SK-N-SH (cell line): ENCODE measurements around the gene MAD1L1. TPM values are rescaled to one million over a fixed set of nuclear protein-coding genes. Genes with fewer than 3 reads are reported as not detected.
A peak's percentile ranks its signal among the peaks of the same experiment; 100 is the strongest.

ENCODE experiments used
- CTCF ChIA-PET: fragments of 300-600, 350-600 bp; formaldehyde crosslinking; extraction: SDS; loops from one replicate; lab custom pipeline; 2021; lab: Yijun Ruan, JAX
- POLR2A ChIA-PET: fragments of 350-600 bp; sonication (Branson Sonifier 250); formaldehyde crosslinking; extraction: SDS; loops from one replicate; lab custom pipeline; 2020; ENCODE audit warnings: antibody characterized with exemption, inconsistent platforms; lab: Yijun Ruan, JAX
- DNase-seq: peaks from one replicate; pipeline ENCODE4 v3.0.0; 2012
- H2AFZ ChIP-seq: fragments of 200-600 bp; sonication (generic); 2 replicates; pipeline ENCODE4 v1.8.1; 2016; ENCODE audit warnings: antibody characterized with exemption, mild to moderate bottlenecking, low read depth
- H3F3A ChIP-seq: fragments of 200-600 bp; sonication (generic); replicated peaks from 2 replicates; pipeline ENCODE3; 2016; ENCODE audit warnings: antibody characterized with exemption, mild to moderate bottlenecking; ENCODE audit not compliant: insufficient read depth
- H3K27ac ChIP-seq, 2 experiments: fragments of 200-500 bp in 1 of 2; fragments of 200-600 bp in 1 of 2; sonication (Bioruptor generic) in 1 of 2; sonication (generic), shearing (Covaris generic) in 1 of 2; 2 replicates each; pipeline versions ENCODE4 v1.5.1 to v1.6.1; 2014 to 2016; ENCODE audit warnings: low read depth in 2 of 2, inconsistent platforms in 1 of 2, low read length in 1 of 2, mild to moderate bottlenecking in 1 of 2, mixed read lengths in 1 of 2
- H3K27me3 ChIP-seq: fragments of 200-600 bp; sonication (generic), shearing (Covaris generic); 2 replicates; pipeline ENCODE4 v1.6.1; 2016; ENCODE audit warnings: mixed run types; ENCODE audit not compliant: insufficient read depth
- H3K36me3 ChIP-seq, 2 experiments: fragments of 200-500 bp in 1 of 2; fragments of 200-600 bp in 1 of 2; sonication (Bioruptor generic) in 1 of 2; sonication (generic) in 1 of 2; replicated peaks in 1 of 2; 2 replicates each; pipeline versions ENCODE3 to v1.5.1; 2014 to 2016; ENCODE audit warnings: low read length in 1 of 2, mild to moderate bottlenecking in 1 of 2; ENCODE audit not compliant: insufficient read depth in 2 of 2, control insufficient read depth in 1 of 2
- H3K4me1 ChIP-seq, 2 experiments: fragments of 200-500 bp in 1 of 2; fragments of 200-600 bp in 1 of 2; sonication (Bioruptor generic) in 1 of 2; sonication (generic), shearing (Covaris generic) in 1 of 2; 2 replicates each; pipeline versions ENCODE4 v1.5.1 to v1.6.1; 2014 to 2016; ENCODE audit warnings: low read depth in 1 of 2, low read length in 1 of 2, mixed run types in 1 of 2; ENCODE audit not compliant: insufficient read depth in 2 of 2, control insufficient read depth in 1 of 2
- H3K4me2 ChIP-seq: fragments of 200-600 bp; sonication (generic), shearing (Covaris generic); 2 replicates; pipeline ENCODE4 v1.6.1; 2017; ENCODE audit warnings: mixed run types
- H3K4me3 ChIP-seq, 2 experiments: fragments of 200-500 bp in 1 of 2; fragments of 200-600 bp in 1 of 2; sonication (Bioruptor generic) in 1 of 2; sonication (generic), shearing (Covaris generic) in 1 of 2; 2 replicates each; pipeline versions ENCODE4 v1.5.1 to v1.8.1; 2014 to 2016; ENCODE audit warnings: low read depth in 2 of 2, inconsistent platforms in 1 of 2, low read length in 1 of 2, mild to moderate bottlenecking in 1 of 2, mixed read lengths in 1 of 2, moderate library complexity in 1 of 2
- H3K79me2 ChIP-seq: fragments of 200-600 bp; sonication (generic); 2 replicates; pipeline ENCODE4 v1.8.1; 2017; ENCODE audit warnings: mild to moderate bottlenecking; ENCODE audit not compliant: insufficient read depth
- H3K9ac ChIP-seq: fragments of 200-600 bp; sonication (generic); 2 replicates; pipeline ENCODE4 v1.6.1; 2017; ENCODE audit warnings: mixed run types
- H3K9me2 ChIP-seq: fragments of 200-600 bp; sonication (generic); 2 replicates; pipeline ENCODE4 v1.6.1; 2017; ENCODE audit warnings: mixed run types
- H3K9me3 ChIP-seq: fragments of 200-600 bp; sonication (generic); 2 replicates; pipeline ENCODE4 v1.6.1; 2017; ENCODE audit warnings: mixed run types, mild to moderate bottlenecking, moderate library complexity
- H4K20me1 ChIP-seq: fragments of 200-600 bp; sonication (generic); 2 replicates; pipeline ENCODE4 v1.6.1; 2017; ENCODE audit warnings: mild to moderate bottlenecking, mixed run types; ENCODE audit not compliant: insufficient read depth
- ELF1 ChIP-seq: IDR thresholded peaks from 2 replicates; pipeline ENCODE4 v1.4.0; 2012
- FOXJ3 ChIP-seq: sonication (generic); formaldehyde crosslinking; IDR thresholded peaks from 2 replicates; pipeline ENCODE4 v1.5.1; 2020; ENCODE audit warnings: mild to moderate bottlenecking, missing genetic modification reagents
- GATA2 ChIP-seq: sonication (generic); formaldehyde crosslinking; IDR thresholded peaks from 2 replicates; pipeline ENCODE4 v1.5.0; 2020; ENCODE audit warnings: mild to moderate bottlenecking, missing genetic modification reagents
- JUND ChIP-seq: IDR thresholded peaks from 2 replicates; pipeline ENCODE4 v1.4.0; 2012
- MEF2A ChIP-seq: IDR thresholded peaks from 2 replicates; pipeline ENCODE4 v1.4.0; 2012; ENCODE audit warnings: low read depth, borderline replicate concordance
- NFIC ChIP-seq: IDR thresholded peaks from 2 replicates; pipeline ENCODE4 v1.4.0; 2012; ENCODE audit warnings: borderline replicate concordance
- RAD21 ChIP-seq: IDR thresholded peaks from 2 replicates; pipeline ENCODE4 v1.6.1; 2012; ENCODE audit warnings: mild to moderate bottlenecking, low read length
- RCOR1 ChIP-seq: fragments of 150-350 bp; IDR thresholded peaks from 2 replicates; pipeline ENCODE4 v1.6.1; 2017; ENCODE audit warnings: antibody characterized with exemption, low read length
- RFX5 ChIP-seq: IDR thresholded peaks from 2 replicates; pipeline ENCODE4 v1.6.1; 2012; ENCODE audit warnings: mild to moderate bottlenecking, improper control_type of control experiment, low read length
- RXRA ChIP-seq: IDR thresholded peaks from 2 replicates; pipeline ENCODE4 v1.4.0; 2012; ENCODE audit warnings: low read depth, mild to moderate bottlenecking, borderline replicate concordance
- TCF12 ChIP-seq: IDR thresholded peaks from 2 replicates; pipeline ENCODE4 v1.4.0; 2012
- WGBS: methylation state at CpG from one replicate; pipeline ENCODE4 v1.1.6; 2017; ENCODE audit warnings: low lambda C conversion rate; 5-methylcytosine and 5-hydroxymethylcytosine counted together
- polyA plus RNA-seq, 3 experiments: library from polyadenylated mRNA; depleted of rRNA; stranded (reverse); fragments of >200 nt; gene quantifications; 2 replicates each; pipeline ENCODE4 v1.2.3, GENCODE V29; 2012
- TF ChIP-seq, protein P1 (sequence below): IDR thresholded peaks from 2 replicates; pipeline ENCODE4; 2012
- TF ChIP-seq, protein P2 (sequence below): fragments of 150-350 bp; IDR thresholded peaks from 2 replicates; pipeline ENCODE4 v1.6.1; 2017; ENCODE audit warnings: antibody characterized with exemption, low read length, low read depth, borderline replicate concordance
- TF ChIP-seq, protein P3 (sequence below): IDR thresholded peaks from 2 replicates; pipeline ENCODE4 v1.6.1; 2012; ENCODE audit warnings: mild to moderate bottlenecking, low read depth, low read length, moderate library complexity
- TF ChIP-seq, protein P4 (sequence below): IDR thresholded peaks from 2 replicates; pipeline ENCODE4 v1.4.0; 2012; ENCODE audit warnings: low read depth, borderline replicate concordance
- TF ChIP-seq, protein P5 (sequence below): fragments of 200-600 bp; sonication (generic); IDR thresholded peaks from 2 replicates; pipeline ENCODE4 v1.6.1; 2017; ENCODE audit warnings: antibody characterized with exemption, mild to moderate bottlenecking, moderate library complexity
- TF ChIP-seq, protein P6 (sequence below): fragments of 150-350 bp; IDR thresholded peaks from 2 replicates; pipeline ENCODE4 v1.6.1; 2016; ENCODE audit warnings: mild to moderate bottlenecking, low read depth, low read length

MAD1L1 gene
- polyA plus RNA-seq, 1 of the 3 experiments (the other 2 are of a cell fraction) = 46.2 TPM

DNA sequence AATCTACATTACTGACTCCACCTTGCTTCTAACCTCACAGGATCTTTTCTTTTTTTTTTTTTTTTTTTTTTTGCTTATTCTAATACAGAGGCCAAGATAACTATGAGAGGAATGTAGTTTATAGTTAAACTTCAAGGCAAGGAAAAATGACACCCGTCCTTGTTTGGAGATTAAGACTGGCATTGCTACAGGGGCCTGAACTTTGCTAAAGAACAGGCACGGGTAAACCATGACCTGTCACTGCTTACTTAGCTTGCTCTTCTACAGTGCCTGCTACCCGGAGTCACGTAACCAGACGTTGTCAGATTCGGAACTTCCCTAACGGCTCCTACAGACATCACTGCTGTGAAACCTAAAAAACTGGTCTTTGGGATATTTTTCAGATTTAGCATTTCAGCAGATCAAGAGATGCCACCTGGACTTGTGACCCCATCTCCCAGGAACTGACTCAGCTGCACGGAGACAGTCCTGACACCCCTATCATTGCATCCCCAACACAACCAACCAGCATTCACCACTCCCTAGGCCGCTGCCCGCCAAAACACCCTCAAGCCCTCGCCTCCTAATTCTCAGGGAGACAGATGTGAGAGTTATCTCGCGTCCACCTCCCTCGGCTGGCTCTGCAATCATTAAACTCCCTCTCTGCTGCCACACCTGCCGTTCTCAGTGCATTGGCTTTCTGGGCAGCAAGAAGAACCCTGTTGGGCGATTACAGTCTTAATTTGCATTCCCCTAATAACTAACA is 27.5 kb downstream of the MAD1L1 start:
- TF ChIP-seq RXRA (no peak), TCF12 (no peak)
- Histone ChIP-seq H2AFZ (no peak overlapping the region), H4K20me1 (0 out of 2 replicates have a peak, but pooled peaks cover 5% of the 10 kb centered on the region), H3K36me3 (peaks cover 18 to 26% of the 10 kb centered on the region in 2 experiments), H3K4me1 (peaks cover 4 to 43% of the 10 kb centered on the region in 2 experiments; a peak in 2 of 4 replicates), H3K27me3 (no peaks in the 10 kb centered on the region), H3K9ac (no peak overlapping the region), H3K4me3 (no peak overlapping the region), H3K4me2 (no peak overlapping the region), H3K79me2 (no peaks in the 10 kb centered on the region), H3F3A (no peaks in the 10 kb centered on the region), H3K9me3 (no peaks in the 10 kb centered on the region), H3K27ac (peak overlapping the region in 1 of 2 experiments; percentile 80; a peak in 2 of 4 replicates), H3K9me2 (no peaks in the 10 kb centered on the region)
- ChIA-PET POLR2A (no interaction called here), CTCF (interaction anchor here (0.7 to 3.6 kb wide), 4 partner anchors 11 to 541 kb away, joined by 3 to 24 read pairs (median 3); no protein-coding TSS in a partner anchor)
- 94% methylated on average over 16 of the region's 16 CpGs for WGBS
- peak; percentile 11 for DNase-seq

DNA sequence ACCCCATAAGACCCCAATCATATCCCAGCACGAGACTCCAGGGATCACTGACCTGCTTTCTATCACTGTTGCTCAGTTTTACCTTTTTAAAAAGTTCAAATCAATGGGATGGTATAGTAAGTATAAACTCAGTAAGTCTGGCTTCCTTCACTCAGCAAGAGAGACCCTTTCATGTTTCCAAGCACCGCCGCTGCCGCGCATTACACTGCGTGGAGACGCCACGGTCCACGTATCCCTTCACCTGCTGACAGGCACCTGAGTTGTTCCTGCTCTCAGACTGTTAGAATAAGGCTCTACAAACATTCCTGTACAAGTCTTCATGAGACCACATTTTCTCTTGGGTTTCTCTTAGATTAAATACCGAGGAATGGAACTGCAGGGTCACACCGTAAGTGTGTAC is 28.3 kb downstream of the MAD1L1 start:
- H3K4me2 ChIP-seq = no peak overlapping the region
- H3K79me2 ChIP-seq = no peaks in the 10 kb centered on the region
- POLR2A ChIA-PET = interaction anchor here (1.0 kb wide), 1 partner anchor 19 kb away, joined by 3 read pairs; no protein-coding TSS in a partner anchor
- H3K27me3 ChIP-seq = no peaks in the 10 kb centered on the region
- H3K4me3 ChIP-seq = no peak overlapping the region
- H3K9ac ChIP-seq = no peak overlapping the region
- peaks cover 13 to 34% of the 10 kb centered on the region in 2 experiments for H3K36me3 ChIP-seq
- CTCF ChIA-PET = interaction anchor here (0.7 to 3.8 kb wide), 8 partner anchors 8 to 625 kb away, joined by 3 to 24 read pairs (median 5); no protein-coding TSS in a partner anchor
- DNase-seq = peak; percentile 5
- H4K20me1 ChIP-seq = no peaks in the 10 kb centered on the region
- no peaks in the 10 kb centered on the region for H3K9me2 ChIP-seq
- no peak overlapping the region for H2AFZ ChIP-seq
- WGBS = 99% methylated on average over 11 of the region's 11 CpGs
- H3K9me3 ChIP-seq = no peaks in the 10 kb centered on the region
- H3K4me1 ChIP-seq = peaks cover 4 to 41% of the 10 kb centered on the region in 2 experiments; a peak in 2 of 4 replicates
- no peaks in the 10 kb centered on the region for H3F3A ChIP-seq
- H3K27ac ChIP-seq = peak overlapping the region in 1 of 2 experiments; percentile 80; a peak in 2 of 4 replicates
- TF ChIP-seq, protein P1, sequence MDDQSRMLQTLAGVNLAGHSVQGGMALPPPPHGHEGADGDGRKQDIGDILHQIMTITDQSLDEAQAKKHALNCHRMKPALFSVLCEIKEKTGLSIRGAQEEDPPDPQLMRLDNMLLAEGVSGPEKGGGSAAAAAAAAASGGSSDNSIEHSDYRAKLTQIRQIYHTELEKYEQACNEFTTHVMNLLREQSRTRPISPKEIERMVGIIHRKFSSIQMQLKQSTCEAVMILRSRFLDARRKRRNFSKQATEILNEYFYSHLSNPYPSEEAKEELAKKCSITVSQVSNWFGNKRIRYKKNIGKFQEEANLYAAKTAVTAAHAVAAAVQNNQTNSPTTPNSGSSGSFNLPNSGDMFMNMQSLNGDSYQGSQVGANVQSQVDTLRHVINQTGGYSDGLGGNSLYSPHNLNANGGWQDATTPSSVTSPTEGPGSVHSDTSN = no peak
- TF ChIP-seq, protein P2, sequence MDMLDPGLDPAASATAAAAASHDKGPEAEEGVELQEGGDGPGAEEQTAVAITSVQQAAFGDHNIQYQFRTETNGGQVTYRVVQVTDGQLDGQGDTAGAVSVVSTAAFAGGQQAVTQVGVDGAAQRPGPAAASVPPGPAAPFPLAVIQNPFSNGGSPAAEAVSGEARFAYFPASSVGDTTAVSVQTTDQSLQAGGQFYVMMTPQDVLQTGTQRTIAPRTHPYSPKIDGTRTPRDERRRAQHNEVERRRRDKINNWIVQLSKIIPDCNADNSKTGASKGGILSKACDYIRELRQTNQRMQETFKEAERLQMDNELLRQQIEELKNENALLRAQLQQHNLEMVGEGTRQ = no peak
- TF ChIP-seq ELF1 (no peak), JUND (no peak), RAD21 (no peak), RXRA (no peak), FOXJ3 (no peak), MEF2A (no peak), GATA2 (CRISPR knock-in tag) (no peak), RCOR1 (no peak), RFX5 (no peak), NFIC (no peak)
- TF ChIP-seq, protein P3, sequence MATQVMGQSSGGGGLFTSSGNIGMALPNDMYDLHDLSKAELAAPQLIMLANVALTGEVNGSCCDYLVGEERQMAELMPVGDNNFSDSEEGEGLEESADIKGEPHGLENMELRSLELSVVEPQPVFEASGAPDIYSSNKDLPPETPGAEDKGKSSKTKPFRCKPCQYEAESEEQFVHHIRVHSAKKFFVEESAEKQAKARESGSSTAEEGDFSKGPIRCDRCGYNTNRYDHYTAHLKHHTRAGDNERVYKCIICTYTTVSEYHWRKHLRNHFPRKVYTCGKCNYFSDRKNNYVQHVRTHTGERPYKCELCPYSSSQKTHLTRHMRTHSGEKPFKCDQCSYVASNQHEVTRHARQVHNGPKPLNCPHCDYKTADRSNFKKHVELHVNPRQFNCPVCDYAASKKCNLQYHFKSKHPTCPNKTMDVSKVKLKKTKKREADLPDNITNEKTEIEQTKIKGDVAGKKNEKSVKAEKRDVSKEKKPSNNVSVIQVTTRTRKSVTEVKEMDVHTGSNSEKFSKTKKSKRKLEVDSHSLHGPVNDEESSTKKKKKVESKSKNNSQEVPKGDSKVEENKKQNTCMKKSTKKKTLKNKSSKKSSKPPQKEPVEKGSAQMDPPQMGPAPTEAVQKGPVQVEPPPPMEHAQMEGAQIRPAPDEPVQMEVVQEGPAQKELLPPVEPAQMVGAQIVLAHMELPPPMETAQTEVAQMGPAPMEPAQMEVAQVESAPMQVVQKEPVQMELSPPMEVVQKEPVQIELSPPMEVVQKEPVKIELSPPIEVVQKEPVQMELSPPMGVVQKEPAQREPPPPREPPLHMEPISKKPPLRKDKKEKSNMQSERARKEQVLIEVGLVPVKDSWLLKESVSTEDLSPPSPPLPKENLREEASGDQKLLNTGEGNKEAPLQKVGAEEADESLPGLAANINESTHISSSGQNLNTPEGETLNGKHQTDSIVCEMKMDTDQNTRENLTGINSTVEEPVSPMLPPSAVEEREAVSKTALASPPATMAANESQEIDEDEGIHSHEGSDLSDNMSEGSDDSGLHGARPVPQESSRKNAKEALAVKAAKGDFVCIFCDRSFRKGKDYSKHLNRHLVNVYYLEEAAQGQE = no peak
- TF ChIP-seq, protein P4, sequence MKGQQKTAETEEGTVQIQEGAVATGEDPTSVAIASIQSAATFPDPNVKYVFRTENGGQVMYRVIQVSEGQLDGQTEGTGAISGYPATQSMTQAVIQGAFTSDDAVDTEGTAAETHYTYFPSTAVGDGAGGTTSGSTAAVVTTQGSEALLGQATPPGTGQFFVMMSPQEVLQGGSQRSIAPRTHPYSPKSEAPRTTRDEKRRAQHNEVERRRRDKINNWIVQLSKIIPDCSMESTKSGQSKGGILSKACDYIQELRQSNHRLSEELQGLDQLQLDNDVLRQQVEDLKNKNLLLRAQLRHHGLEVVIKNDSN = no peak
- TF ChIP-seq, protein P5, sequence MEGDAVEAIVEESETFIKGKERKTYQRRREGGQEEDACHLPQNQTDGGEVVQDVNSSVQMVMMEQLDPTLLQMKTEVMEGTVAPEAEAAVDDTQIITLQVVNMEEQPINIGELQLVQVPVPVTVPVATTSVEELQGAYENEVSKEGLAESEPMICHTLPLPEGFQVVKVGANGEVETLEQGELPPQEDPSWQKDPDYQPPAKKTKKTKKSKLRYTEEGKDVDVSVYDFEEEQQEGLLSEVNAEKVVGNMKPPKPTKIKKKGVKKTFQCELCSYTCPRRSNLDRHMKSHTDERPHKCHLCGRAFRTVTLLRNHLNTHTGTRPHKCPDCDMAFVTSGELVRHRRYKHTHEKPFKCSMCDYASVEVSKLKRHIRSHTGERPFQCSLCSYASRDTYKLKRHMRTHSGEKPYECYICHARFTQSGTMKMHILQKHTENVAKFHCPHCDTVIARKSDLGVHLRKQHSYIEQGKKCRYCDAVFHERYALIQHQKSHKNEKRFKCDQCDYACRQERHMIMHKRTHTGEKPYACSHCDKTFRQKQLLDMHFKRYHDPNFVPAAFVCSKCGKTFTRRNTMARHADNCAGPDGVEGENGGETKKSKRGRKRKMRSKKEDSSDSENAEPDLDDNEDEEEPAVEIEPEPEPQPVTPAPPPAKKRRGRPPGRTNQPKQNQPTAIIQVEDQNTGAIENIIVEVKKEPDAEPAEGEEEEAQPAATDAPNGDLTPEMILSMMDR = no peak
- TF ChIP-seq, protein P6, sequence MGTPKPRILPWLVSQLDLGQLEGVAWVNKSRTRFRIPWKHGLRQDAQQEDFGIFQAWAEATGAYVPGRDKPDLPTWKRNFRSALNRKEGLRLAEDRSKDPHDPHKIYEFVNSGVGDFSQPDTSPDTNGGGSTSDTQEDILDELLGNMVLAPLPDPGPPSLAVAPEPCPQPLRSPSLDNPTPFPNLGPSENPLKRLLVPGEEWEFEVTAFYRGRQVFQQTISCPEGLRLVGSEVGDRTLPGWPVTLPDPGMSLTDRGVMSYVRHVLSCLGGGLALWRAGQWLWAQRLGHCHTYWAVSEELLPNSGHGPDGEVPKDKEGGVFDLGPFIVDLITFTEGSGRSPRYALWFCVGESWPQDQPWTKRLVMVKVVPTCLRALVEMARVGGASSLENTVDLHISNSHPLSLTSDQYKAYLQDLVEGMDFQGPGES = no peak
